HepG2 (cell line): ENCODE measurements around the gene B4GALT7.

Experiments
- BRD4 ChIP-seq: sonication (generic); formaldehyde crosslinking; IDR thresholded peaks from 2 replicates; pipeline ENCODE4 v1.4.0; 2020; ENCODE audit warnings: missing genetic modification reagents
- E2F2 ChIP-seq: sonication (generic); formaldehyde crosslinking; IDR thresholded peaks from 2 replicates; pipeline ENCODE4 v1.4.0; 2020; ENCODE audit warnings: missing genetic modification reagents, borderline replicate concordance
- EZH2 ChIP-seq: conservative IDR thresholded peaks from 2 replicates; pipeline ENCODE4 v1.6.1; 2012; ENCODE audit warnings: mild to moderate bottlenecking, low read depth, low read length, moderate library complexity
- JUND ChIP-seq: sonication (generic); formaldehyde crosslinking; IDR thresholded peaks from 2 replicates; pipeline ENCODE4 v1.8.0; 2022; ENCODE audit warnings: mild to moderate bottlenecking, missing genetic modification reagents
- MAFG ChIP-seq: sonication (generic); formaldehyde crosslinking; IDR thresholded peaks from 2 replicates; pipeline ENCODE4 v1.5.1; 2020; ENCODE audit warnings: mild to moderate bottlenecking, missing genetic modification reagents
- SUZ12 ChIP-seq: fragments of 150-350 bp; IDR thresholded peaks from 2 replicates; pipeline ENCODE4 v1.6.1; 2014; ENCODE audit warnings: low read depth, low read length
- ZBTB42 ChIP-seq: sonication (generic); formaldehyde crosslinking; IDR thresholded peaks from 2 replicates; pipeline ENCODE4 v1.5.0; 2020; ENCODE audit warnings: mild to moderate bottlenecking, missing genetic modification reagents
- ZNF101 ChIP-seq: sonication (generic); formaldehyde crosslinking; IDR thresholded peaks from 2 replicates; pipeline ENCODE4 v1.4.0; 2020; ENCODE audit warnings: mild to moderate bottlenecking, low read depth, missing genetic modification reagents, borderline replicate concordance
- ZNF121 ChIP-seq: sonication (generic); formaldehyde crosslinking; IDR thresholded peaks from 2 replicates; pipeline ENCODE4 v1.5.0; 2020; ENCODE audit warnings: mild to moderate bottlenecking, missing genetic modification reagents
- ZNF335 ChIP-seq: sonication (generic); formaldehyde crosslinking; IDR thresholded peaks from 2 replicates; pipeline ENCODE4 v1.4.0; 2020; ENCODE audit warnings: missing genetic modification reagents
- ZSCAN29 ChIP-seq: sonication (generic); formaldehyde crosslinking; conservative IDR thresholded peaks from 2 replicates; pipeline ENCODE4 v1.4.0; 2020; ENCODE audit warnings: mild to moderate bottlenecking, missing genetic modification reagents

DNA sequence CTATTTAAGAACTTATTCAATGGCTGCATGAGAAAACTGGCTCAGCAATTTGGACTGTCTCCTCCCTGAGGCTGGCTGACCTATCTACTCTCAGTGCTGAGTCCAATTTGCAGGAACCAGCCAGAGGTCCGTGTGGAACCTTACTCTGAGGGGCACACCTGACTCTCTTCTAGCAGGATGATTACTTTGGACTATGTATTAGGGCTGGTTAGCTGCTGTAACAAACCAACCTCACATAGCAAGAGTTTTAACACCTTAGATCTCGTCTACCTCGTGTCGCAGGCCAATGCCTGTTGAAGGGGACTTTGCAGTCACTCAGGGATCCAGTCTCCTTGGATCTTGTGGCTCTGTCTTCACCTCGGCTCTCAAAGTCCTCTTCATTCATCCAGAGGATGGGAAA lies 42.1 kb upstream of the B4GALT7 start:
- no peak for TF ChIP-seq MAFG (CRISPR knock-in tag)
- TF ChIP-seq ZSCAN29, result no peak
- no peak for TF ChIP-seq ZNF101
- no peak for TF ChIP-seq ZBTB42 (CRISPR knock-in tag)
- no peak for TF ChIP-seq BRD4 (CRISPR knock-in tag)
- TF ChIP-seq JUND (CRISPR knock-in tag), result no peak
- no peak for TF ChIP-seq ZNF335 (CRISPR knock-in tag)
- TF ChIP-seq E2F2 (CRISPR knock-in tag), result no peak
- no peak for TF ChIP-seq EZH2
- no peak for TF ChIP-seq SUZ12
- TF ChIP-seq ZNF121, result no peak
